HG02759 (cell line): Measurements from ENCODE around the gene ARL14EP.

Experiments
- ATAC-seq: cut with Tn5 transposase; IDR thresholded peaks from one replicate; pipeline ENCODE4 v1.9.1; 2021; ENCODE audit warnings: mild to moderate bottlenecking, moderate library complexity; ENCODE audit not compliant: unreplicated experiment

The ARL14EP gene

GRCh38 chr11:30322826-30323710, at the start of gene ARL14EP:
ARL14EP (plus strand) TSS chr11:30323104; CDS start chr11:30330949, 7,845 bp downstream.
- ATAC-seq: peak; percentile 98

GRCh38 chr11:30277176-30277575, 45.7 kb upstream of the ARL14EP start:
- no peak for ATAC-seq

- no peak for ATAC-seq
Observed at GRCh38 chr11:30279796-30280195, 43.1 kb upstream of the ARL14EP start.

- ATAC-seq: peak; percentile 30
Observed at GRCh38 chr11:30281476-30282288, 41.2 kb upstream of the ARL14EP start.

- ATAC-seq: peak; percentile 84
Observed at GRCh38 chr11:30282289-30282631, 40.6 kb upstream of the ARL14EP start.

- ATAC-seq: no peak
Observed at GRCh38 chr11:30284836-30285235, 38.1 kb upstream of the ARL14EP start.

- no peak for ATAC-seq
Observed at GRCh38 chr11:30285416-30286121, 37.3 kb upstream of the ARL14EP start.

- ATAC-seq: no peak
Observed at GRCh38 chr11:30291331-30291730, 31.6 kb upstream of the ARL14EP start.

GRCh38 chr11:30292545-30292944, 30.4 kb upstream of the ARL14EP start:
- ATAC-seq: no peak

GRCh38 chr11:30295178-30295885, 27.6 kb upstream of the ARL14EP start:
- no peak for ATAC-seq

- ATAC-seq: no peak
Observed at GRCh38 chr11:30304620-30305019, 18.3 kb upstream of the ARL14EP start.

GRCh38 chr11:30310623-30311022, 12.3 kb upstream of the ARL14EP start:
- peak; percentile 95 for ATAC-seq

GRCh38 chr11:30311189-30311588, 11.7 kb upstream of the ARL14EP start:
- ATAC-seq: no peak

- ATAC-seq: no peak
Observed at GRCh38 chr11:30312243-30312642, 10.7 kb upstream of the ARL14EP start.

GRCh38 chr11:30313580-30313979, 9.3 kb upstream of the ARL14EP start:
- no peak for ATAC-seq

- ATAC-seq: no peak
Observed at GRCh38 chr11:30314625-30315024, 8.3 kb upstream of the ARL14EP start.

- ATAC-seq: no peak
Observed at GRCh38 chr11:30316237-30316636, 6.7 kb upstream of the ARL14EP start.

- peak; percentile 53 for ATAC-seq
Observed at GRCh38 chr11:30317030-30317429, 5.9 kb upstream of the ARL14EP start.

- ATAC-seq: no peak
Observed at GRCh38 chr11:30321321-30321720, 1.6 kb upstream of the ARL14EP start.

- ATAC-seq: no peak
Observed at GRCh38 chr11:30322191-30322590, 713 bp upstream of the ARL14EP start.
